ENCODE results near the gene TRAM2.

The TRAM2 gene

DNA sequence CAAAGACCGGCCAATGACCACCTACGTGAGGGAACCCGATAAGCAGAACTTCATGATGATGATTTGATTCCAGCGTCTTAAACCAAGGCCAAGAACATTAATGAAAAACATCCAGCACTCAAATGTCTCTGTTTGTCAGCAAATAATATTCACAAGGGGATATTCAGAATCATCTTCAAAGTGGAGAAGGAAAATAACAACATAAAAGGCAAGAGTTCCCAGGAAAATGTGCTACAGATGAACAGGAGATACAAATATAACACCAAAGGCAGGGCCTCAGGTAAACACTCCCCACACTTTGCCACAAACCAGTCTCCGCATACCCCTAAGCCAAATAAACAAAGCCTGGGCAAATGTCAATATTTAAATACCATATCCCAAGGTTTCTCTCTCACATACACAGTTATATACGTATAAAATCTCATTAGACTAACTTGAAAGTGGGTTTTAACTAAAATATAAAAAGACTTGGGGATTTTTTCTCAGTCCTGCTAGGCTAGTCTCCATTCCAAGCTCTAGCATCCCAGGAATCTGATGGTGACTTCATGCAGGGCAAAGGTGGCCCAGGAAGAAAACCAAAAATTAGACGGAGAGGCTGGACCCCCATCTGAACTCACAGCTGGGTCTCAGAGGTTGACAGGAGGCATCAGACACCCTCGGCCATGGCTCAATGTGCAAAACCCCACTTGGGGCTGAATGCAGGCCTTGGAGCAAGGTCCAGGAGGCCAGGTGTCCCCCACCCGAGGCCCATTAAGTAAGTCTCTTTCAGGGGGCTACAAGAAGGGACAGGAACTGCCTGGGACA lies 32.1 kb downstream of the TRAM2 start:
- DNase-seq, result no peak

- DNase-seq, result peak; percentile 84
These were observed 32.9 kb downstream of the TRAM2 start for GRCh38 chr6:52543729-52544601.

DNA sequence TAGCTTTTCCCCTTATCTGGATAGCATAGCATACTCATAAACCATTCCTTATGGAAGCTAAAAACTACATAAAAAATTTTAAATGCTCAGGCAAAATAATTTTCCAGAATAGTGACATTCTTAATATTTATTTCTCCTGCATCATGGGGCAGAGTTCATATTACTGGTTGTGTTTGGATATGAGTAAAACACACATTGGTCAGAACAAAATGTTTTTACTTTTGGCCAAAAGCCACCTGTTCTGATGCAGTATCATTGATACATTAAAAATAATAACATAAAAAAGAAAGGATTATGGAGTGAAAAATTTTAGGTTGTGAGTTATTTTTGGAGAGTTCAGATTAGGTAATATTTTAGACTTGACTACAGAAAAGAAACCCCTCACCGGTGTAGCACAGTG lies 33.6 kb downstream of the TRAM2 start:
- DNase-seq, result peak; percentile 42

GRCh38 chr6:52541135-52541534 lies 35.7 kb downstream of the TRAM2 start:
- no peak for DNase-seq

DNA sequence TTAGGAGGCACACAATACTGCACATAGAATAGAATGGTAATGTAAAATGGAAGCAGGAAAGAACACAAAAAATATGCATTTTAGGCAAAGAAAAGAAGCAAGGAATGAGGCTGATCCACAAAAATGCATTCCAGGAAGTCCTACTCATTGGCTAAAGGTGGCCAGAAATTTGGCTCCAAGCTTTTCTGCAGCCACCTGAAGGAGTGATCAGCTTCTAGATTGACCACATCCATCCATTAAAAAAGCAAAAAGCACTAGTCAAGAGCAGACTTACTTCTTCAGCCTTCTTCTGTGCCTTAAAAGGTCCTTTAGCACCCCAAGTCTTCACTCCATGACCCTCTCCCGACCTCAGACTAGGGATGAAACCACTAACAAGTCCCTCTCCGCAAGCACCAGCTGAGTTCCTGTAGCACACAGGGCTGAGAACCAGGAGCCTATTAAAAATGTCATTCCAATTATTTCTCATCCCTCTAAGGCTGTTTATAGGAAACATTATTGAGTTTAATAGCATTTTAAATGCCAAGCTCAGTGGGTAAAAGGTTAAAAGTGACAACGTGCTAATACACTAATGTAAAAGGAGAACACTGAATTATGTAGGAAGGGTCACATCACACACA lies 36.5 kb downstream of the TRAM2 start:
- peak; percentile 67 for DNase-seq

- peak; percentile 96 for DNase-seq
These were observed 37.3 kb downstream of the TRAM2 start for GRCh38 chr6:52539607-52540006.

DNA sequence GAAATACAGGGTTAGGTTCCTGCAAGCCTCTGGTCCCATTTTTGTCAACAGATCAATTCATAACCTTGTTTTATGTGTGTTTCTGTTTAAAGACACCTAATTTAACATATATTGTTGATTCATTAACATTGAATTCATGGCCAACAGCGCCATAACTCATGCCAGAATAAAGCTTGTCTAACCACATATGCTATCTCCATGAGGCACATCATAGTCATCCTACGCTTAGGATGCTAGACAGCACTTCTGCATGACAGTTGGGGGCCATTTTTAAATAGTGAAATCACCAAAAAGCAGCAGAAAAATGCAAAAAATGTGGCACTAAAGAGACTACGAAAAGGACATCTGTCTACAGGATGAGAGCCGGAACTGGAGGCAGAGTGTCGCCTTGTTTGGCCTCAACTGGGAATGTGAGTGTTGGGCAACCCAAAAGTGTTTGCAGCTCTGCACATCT lies 37.9 kb downstream of the TRAM2 start:
- DNase-seq, result peak; percentile 97

- DNase-seq, result peak; percentile 94
These were observed 38.5 kb downstream of the TRAM2 start for GRCh38 chr6:52538252-52538900.

- DNase-seq, result no peak
These were observed 39.7 kb downstream of the TRAM2 start for GRCh38 chr6:52537001-52537753.

GRCh38 chr6:52536424-52536916 lies 40.4 kb downstream of the TRAM2 start:
- DNase-seq, result no peak

- no peak for DNase-seq
These were observed 41.0 kb downstream of the TRAM2 start for GRCh38 chr6:52535711-52536423.

DNA sequence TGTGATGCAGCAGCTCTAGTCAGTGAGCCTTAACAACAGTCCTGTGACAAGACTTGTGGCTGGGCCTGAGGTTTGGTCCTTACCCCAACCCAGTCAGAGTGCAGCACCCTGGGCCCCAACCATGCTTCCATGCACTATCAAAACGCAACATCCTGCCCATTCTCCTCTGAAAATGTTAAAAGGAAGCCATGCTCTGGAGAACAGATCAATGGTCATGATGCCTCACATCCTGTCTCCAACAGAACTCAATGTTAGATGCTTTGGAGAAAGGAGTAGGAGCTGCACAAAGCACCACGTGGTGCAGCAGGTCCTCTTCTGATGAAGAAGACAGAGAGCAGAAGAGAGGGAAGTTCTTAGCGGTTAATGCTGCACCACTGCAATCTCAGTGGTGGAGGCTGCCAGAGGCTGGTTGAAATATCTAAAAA lies 41.9 kb downstream of the TRAM2 start:
- DNase-seq, result no peak

- no peak for DNase-seq
These were observed 42.5 kb downstream of the TRAM2 start for GRCh38 chr6:52534363-52534762.

- no peak for DNase-seq
These were observed 43.4 kb downstream of the TRAM2 start for GRCh38 chr6:52533491-52533890.

DNA sequence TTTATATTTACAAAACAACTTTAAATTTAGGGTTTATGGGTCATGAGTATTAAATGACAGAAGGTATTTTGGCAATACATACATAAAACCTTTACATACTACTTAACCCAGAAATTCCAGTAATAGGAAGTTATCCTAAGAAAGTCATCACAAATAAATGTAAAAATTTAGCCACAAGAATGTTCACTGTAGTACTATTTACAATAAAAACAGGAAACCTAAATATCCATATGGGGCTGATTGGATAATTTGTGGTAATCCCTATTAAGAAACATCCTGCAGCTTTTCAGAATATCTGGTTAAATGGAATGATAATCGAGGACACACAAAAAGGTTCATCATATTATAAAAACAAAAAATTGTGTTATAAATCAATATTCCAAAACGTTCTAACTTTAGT lies 44.4 kb downstream of the TRAM2 start:
- DNase-seq, result peak; percentile 76

DNA sequence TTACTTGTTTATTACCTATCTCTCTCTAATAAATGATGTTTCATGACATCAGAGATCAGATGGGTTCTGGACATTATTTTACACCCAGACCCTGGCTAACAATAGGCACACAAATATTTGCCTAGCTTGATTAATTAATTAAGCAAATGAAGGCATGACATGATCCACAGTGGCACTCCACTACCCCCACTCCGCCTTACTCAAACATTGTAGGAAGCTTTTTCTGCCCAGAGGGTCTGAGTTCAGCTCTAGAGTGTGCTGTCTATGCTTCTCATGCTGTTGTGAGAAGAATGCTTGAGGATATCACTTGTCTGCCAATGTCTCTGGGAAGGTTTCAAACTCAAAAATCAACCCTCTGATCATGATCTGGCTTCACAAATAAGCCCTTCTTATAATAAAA lies 45.0 kb downstream of the TRAM2 start:
- no peak for DNase-seq

DNA sequence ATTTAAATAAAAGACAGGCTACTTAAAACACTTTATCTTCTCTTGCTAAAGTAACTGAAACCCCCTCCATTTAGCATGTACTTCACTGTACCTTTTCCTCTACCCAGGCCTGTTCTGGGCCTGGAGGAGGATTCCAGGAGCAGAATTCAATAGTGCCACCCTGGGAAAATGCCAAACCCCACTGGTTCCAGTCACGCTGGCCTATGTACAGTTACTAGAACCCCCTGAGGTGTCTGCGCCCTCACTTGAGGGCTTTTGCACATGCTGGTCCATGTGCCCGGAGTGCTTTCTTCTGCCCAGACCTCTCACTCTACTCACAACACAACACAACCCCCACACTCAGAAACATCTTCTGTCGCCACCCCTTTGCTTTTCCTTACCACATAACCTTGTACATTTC lies 45.5 kb downstream of the TRAM2 start:
- no peak for DNase-seq

DNA sequence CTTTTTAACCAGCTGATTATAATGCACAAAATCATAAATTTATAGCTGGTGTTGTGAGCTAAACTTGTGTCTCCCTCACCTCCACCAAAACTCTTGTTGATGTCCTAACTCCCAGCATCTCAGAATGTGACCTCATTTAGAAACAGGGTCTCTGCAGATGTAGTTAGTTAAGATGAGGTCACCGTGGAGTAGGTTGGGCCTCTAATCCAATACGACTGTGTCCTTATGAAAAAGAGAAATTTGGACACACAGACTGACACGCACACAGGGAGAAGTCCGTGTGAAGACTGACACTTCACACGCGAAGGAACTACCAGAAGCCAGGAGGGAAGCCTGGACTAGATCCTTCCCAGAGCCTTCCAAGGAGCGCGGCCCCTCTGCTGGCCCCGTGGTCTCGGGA lies 46.5 kb downstream of the TRAM2 start:
- DNase-seq, result no peak

DNA sequence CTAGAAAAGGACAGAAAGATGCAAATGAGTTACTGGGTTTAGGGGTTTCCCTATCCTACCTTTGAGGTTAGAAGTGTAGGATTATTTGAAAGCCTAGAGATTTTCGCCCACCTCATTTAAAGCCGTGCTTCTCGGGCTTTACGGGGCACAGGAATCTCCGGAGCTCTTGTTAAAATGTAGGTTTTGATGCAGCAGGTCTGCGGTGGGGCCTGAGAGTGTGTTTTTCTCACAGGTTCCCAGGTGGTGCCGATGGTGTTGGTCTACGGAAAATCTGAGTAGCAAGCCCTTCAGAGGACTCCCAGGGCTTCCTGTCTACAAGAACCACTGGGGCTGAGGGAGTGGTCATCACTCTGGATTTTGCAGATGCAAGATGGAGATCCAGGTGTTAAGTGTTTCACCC lies 47.5 kb downstream of the TRAM2 start:
- DNase-seq, result no peak

- no peak for DNase-seq
These were observed 49.4 kb downstream of the TRAM2 start for GRCh38 chr6:52527436-52527835.

DNA sequence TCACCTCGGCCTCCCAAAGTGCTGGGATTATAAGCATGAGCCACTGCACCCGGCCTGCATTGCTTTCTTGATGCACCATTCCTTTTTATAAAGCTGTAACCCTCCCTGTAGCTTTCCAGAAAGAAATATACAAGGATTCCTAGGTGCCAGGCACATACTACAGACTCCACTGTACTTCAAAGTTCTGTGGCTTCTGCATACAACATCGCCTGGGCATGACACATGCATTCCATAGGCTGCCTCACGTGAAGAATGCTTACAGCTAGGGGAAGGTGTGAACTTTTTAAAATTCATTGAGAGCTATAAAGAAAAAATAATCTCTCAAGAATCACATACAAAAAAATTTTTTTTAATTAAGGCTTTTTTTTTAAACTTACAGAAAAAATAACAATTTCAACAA lies 50.2 kb downstream of the TRAM2 start:
- DNase-seq, result peak; percentile 75

All from fibroblast of skin of back (primary cell).